ENCODE results near the gene ABCC5.

ABCC5 gene

DNA sequence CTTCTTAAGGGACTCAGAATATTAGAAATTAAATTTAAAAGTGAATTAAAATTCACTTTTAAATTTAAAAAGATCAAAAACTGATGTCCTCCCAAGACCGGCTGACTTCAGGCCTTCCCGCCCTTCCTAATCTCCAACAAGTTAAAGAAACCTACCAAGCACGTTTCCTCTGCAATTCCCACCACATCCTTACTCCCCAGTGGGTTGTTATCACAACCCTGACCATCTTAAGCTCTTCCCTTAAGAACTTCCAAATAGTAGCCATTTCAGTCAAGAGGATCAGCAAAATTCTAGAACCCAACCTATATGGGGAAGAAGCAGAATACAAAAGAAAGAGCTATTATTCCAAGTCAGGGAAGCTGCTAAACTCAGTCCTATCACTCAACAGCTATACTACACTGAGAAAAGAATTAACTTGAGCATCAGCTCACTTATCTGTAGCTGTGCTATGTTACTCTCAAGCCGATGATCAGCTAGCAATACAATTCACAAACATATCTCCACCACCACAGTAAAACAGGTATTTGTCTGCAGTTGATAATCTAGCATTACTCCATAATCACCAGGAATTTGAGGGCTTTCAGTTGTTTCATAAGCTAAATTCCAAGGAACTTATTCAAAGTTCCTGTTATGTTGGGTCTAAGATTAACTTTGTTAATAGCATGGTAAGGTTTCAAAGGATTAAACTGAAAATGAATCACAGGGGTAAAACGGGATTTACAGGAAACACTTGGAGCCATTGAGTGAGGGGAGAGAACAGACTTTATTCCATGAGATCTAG lies 14.3 kb downstream of the ABCC5 start:
- Histone ChIP-seq H3K9me3 (ENCODE audit: control insufficient read depth, low read length) (no peaks in the 10 kb centered on the region), H3K36me3 (ENCODE audit: control insufficient read depth, insufficient read depth, low read length) (no peaks in the 10 kb centered on the region), H3K4me1 (ENCODE audit: control insufficient read depth, insufficient read depth, low read length, poor library complexity, severe bottlenecking) (no peaks in the 10 kb centered on the region), H3K4me3 (ENCODE audit: insufficient read depth, low read depth, low read length, poor library complexity, severe bottlenecking) (no peak overlapping the region), H3K27me3 (replicated peaks; ENCODE audit: control insufficient read depth, insufficient read depth, low read length, poor library complexity, severe bottlenecking) (no peaks in the 10 kb centered on the region), H3K27ac (ENCODE audit: insufficient read depth, low read length, poor library complexity, severe bottlenecking) (no peak overlapping the region)
- DNase-seq, result no peak

DNA sequence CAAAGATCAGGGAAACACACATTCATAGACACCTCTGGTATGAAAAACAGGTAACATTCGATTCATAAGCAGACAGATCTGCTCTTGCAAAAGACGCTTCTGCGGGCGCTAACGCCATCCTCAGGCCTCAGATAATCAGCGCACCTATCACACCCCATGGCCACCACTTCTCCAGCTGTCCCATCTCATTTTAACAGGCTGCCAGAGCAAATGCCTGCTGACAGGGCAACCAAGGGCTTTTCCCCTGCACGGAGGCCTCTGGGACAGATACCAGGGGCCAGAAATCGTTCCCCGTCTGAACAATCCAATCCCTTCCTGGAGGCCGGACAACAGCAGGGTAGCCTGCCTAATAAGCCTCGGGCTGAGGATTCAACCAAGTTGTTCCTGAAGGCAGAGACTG lies 15.2 kb downstream of the ABCC5 start:
- DNase-seq, result no peak
- Histone ChIP-seq H3K27me3 (replicated peaks; ENCODE audit: control insufficient read depth, insufficient read depth, low read length, poor library complexity, severe bottlenecking) (no peaks in the 10 kb centered on the region), H3K4me1 (ENCODE audit: control insufficient read depth, insufficient read depth, low read length, poor library complexity, severe bottlenecking) (no peaks in the 10 kb centered on the region), H3K4me3 (ENCODE audit: insufficient read depth, low read depth, low read length, poor library complexity, severe bottlenecking) (no peak overlapping the region), H3K9me3 (ENCODE audit: control insufficient read depth, low read length) (no peaks in the 10 kb centered on the region), H3K27ac (ENCODE audit: insufficient read depth, low read length, poor library complexity, severe bottlenecking) (no peak overlapping the region), H3K36me3 (ENCODE audit: control insufficient read depth, insufficient read depth, low read length) (no peaks in the 10 kb centered on the region)

DNA sequence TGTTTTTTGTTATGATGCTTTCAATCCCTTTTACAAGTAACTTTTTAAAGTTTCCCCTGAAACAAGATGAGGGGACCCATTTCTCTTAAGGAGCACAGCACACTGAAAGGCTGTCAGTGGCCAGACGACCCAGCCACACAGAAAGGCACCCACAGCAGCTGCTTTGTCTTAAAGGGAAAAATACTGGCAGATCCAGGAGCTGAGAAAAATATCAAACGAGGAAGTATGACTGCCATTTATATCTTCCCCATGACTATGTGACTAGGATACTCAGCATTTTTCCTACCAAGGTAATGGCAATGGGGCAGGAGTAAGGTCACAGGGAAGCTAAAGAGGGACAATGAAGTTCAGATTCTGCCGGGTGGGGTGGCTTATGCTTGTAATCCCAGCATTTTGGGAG lies 15.9 kb downstream of the ABCC5 start:
- no peak overlapping the region for H3K27ac ChIP-seq (ENCODE audit: insufficient read depth, low read length, poor library complexity, severe bottlenecking)
- H3K36me3 ChIP-seq (ENCODE audit: control insufficient read depth, insufficient read depth, low read length), result no peaks in the 10 kb centered on the region
- H3K4me3 ChIP-seq (ENCODE audit: insufficient read depth, low read depth, low read length, poor library complexity, severe bottlenecking), result no peak overlapping the region
- H3K9me3 ChIP-seq (ENCODE audit: control insufficient read depth, low read length), result no peaks in the 10 kb centered on the region
- DNase-seq, result no peak
- no peaks in the 10 kb centered on the region for H3K4me1 ChIP-seq (ENCODE audit: control insufficient read depth, insufficient read depth, low read length, poor library complexity, severe bottlenecking)
- no peaks in the 10 kb centered on the region for H3K27me3 ChIP-seq (replicated peaks; ENCODE audit: control insufficient read depth, insufficient read depth, low read length, poor library complexity, severe bottlenecking)

DNA sequence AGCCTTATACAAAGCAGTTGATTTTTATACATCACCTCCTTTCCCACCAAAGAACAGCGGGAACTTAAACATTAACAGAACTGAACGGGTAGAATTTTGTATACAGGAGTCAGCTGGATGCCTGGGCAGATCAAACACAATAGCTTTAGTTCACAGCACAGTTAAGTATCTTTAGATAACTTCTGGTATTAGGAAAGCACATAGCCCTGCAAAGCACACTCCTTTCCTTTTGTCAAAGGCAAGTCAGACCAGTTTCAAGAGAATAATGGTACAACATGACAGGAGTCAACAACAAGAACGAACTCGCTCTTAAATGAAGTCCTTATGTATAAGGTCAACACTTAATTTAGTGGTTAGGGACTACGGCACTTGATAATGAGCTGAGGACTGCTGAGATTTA lies 26.3 kb downstream of the ABCC5 start:
- no peak for DNase-seq
- Histone ChIP-seq H3K36me3 (ENCODE audit: control insufficient read depth, insufficient read depth, low read length) (peaks cover 17% of the 10 kb centered on the region), H3K27ac (ENCODE audit: insufficient read depth, low read length, poor library complexity, severe bottlenecking) (no peak overlapping the region), H3K4me3 (ENCODE audit: insufficient read depth, low read depth, low read length, poor library complexity, severe bottlenecking) (no peak overlapping the region), H3K9me3 (ENCODE audit: control insufficient read depth, low read length) (no peaks in the 10 kb centered on the region), H3K4me1 (ENCODE audit: control insufficient read depth, insufficient read depth, low read length, poor library complexity, severe bottlenecking) (no peaks in the 10 kb centered on the region), H3K27me3 (replicated peaks; ENCODE audit: control insufficient read depth, insufficient read depth, low read length, poor library complexity, severe bottlenecking) (no peaks in the 10 kb centered on the region)

DNA sequence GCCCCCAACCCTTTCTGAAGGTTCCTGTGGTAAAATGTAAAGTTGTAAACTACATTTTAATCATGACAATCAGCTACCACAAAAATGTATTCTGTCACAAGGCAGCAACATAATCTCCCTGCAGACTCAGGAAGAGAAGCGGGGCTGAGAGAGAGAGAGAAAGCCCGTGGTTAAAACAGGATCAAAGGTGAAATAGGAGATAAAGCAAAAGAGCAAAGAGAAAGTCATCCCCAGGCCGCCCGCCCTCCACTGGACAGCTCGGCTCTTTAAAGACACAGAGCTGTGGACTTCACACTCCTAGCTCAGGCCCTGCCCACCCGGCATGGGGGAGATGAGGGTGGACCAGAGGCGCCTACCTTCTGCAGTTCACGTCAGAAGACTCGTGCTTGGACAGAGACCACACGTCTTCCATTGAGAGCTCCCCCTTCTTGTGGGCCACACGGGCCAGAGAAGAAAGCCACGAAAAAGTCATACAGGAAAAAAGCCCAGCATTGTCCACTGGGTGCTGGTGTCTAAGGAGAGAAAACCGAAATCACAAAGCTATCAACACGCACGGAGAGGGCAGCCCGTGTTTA lies 29.4 kb downstream of the ABCC5 start:
- no peaks in the 10 kb centered on the region for H3K4me1 ChIP-seq (ENCODE audit: control insufficient read depth, insufficient read depth, low read length, poor library complexity, severe bottlenecking)
- no peaks in the 10 kb centered on the region for H3K27me3 ChIP-seq (replicated peaks; ENCODE audit: control insufficient read depth, insufficient read depth, low read length, poor library complexity, severe bottlenecking)
- peaks cover 37% of the 10 kb centered on the region for H3K36me3 ChIP-seq (ENCODE audit: control insufficient read depth, insufficient read depth, low read length)
- DNase-seq, result no peak
- H3K9me3 ChIP-seq (ENCODE audit: control insufficient read depth, low read length), result no peaks in the 10 kb centered on the region
- H3K4me3 ChIP-seq (ENCODE audit: insufficient read depth, low read depth, low read length, poor library complexity, severe bottlenecking), result no peak overlapping the region
- H3K27ac ChIP-seq (ENCODE audit: insufficient read depth, low read length, poor library complexity, severe bottlenecking), result no peak overlapping the region

DNA sequence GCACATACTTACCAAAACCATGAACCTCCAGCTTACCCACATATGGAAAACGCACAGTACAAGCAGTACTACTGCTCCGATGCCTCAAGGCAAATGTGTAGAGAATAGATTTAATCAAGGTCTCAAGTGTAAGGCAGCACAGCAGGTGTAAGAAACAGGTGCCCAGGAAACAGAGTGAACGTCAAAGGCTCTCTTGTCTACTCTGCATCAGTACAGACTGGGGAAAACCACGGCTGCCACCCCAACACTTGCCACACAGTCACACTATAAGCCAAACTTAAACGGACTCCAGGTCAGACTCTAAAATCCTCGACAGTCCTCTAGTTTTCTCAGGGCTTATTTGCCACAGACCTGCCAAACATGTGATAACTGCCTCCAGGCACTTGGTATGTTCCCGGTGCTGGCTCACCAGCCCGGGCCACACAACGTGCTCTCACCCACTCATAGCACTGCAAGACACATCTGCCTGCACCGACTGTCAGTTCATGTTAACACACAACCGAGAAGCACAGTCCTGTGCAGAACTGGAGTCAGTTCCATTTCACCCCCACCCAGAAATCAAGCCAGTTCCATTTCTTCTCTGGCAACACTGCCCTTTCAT lies 30.6 kb downstream of the ABCC5 start:
- Histone ChIP-seq H3K27me3 (replicated peaks; ENCODE audit: control insufficient read depth, insufficient read depth, low read length, poor library complexity, severe bottlenecking) (no peaks in the 10 kb centered on the region), H3K9me3 (ENCODE audit: control insufficient read depth, low read length) (no peaks in the 10 kb centered on the region), H3K4me1 (ENCODE audit: control insufficient read depth, insufficient read depth, low read length, poor library complexity, severe bottlenecking) (no peaks in the 10 kb centered on the region), H3K4me3 (ENCODE audit: insufficient read depth, low read depth, low read length, poor library complexity, severe bottlenecking) (no peak overlapping the region), H3K36me3 (ENCODE audit: control insufficient read depth, insufficient read depth, low read length) (peaks cover 42% of the 10 kb centered on the region), H3K27ac (ENCODE audit: insufficient read depth, low read length, poor library complexity, severe bottlenecking) (no peak overlapping the region)
- no peak for DNase-seq

DNA sequence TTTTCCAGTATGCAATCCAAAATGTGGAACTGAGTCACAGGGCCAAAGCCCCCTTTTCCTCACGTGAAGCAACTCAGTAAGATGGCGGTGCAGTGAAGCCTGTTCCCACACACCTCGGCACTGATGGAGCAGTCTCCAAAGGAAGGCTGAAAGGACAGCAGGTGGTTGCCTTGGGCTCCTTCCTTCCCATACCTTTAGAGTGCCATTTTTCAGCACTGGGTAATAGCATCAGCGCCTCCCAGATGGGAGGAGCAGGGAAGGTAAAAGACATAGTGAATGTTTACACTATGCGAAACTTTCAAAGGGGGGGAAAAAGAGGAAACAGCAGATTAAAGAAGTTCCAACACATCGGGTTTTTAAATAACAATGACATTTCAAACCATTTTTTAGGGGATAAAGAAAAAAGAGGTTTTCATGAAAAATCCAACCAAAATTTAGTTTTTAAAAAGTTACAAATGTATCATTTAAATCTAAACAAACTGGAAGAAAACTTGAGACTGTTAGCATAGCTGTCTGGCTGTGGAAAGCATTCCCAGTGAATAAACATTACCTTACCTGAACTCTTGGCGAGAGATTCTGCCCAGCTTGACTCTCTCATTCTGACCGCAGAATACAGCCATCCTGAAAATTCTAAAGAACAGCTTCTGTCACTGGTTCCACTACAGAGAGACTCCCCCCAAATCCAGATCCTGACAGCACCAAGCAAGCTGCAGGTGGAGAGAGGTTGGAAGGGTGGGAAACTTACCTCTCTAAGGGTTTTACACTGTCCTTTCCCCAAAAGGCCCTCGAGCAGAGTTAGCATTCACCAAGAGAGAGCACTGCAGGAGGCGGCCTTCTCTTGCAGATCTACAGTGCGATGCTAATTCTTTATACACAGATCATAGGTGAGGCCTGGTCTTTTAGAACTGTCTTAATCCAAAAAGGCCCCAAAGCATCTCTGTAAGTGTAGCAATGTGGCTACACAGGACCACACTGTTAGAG lies 32.6 kb downstream of the ABCC5 start:
- no peak overlapping the region for H3K4me3 ChIP-seq (ENCODE audit: insufficient read depth, low read depth, low read length, poor library complexity, severe bottlenecking)
- peaks cover 42% of the 10 kb centered on the region for H3K36me3 ChIP-seq (ENCODE audit: control insufficient read depth, insufficient read depth, low read length)
- H3K9me3 ChIP-seq (ENCODE audit: control insufficient read depth, low read length), result no peaks in the 10 kb centered on the region
- no peak overlapping the region for H3K27ac ChIP-seq (ENCODE audit: insufficient read depth, low read length, poor library complexity, severe bottlenecking)
- H3K4me1 ChIP-seq (ENCODE audit: control insufficient read depth, insufficient read depth, low read length, poor library complexity, severe bottlenecking), result no peaks in the 10 kb centered on the region
- no peak for DNase-seq
- no peaks in the 10 kb centered on the region for H3K27me3 ChIP-seq (replicated peaks; ENCODE audit: control insufficient read depth, insufficient read depth, low read length, poor library complexity, severe bottlenecking)

DNA sequence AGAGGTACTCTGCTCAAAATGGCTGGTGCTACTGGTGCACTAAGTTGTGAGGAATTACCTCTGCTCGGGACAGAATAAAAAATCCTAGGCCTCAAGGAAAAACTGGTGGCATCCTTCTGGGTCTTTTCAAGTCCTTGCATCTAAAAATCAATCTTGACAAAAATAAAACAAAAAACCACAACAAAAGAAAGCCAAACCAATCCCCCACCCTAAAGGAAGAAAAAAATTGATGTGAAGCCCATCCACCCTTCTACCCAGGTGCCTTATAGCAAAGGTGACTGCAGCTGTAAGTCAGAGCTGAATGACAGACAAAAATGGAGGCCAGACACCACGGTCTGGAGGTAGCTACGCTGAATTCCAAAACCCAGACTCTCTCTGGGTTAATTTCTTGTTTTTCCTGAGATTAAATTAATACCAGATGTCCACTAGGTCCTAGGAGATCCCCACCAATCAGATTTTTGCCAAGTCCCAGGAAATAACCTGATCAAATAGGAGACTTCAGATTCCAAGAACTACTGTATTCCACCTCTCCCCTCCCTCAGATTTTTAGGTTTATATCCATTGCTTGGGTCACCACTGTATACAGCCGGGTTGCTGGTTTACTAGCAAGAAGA lies 33.5 kb downstream of the ABCC5 start:
- Histone ChIP-seq H3K4me1 (ENCODE audit: control insufficient read depth, insufficient read depth, low read length, poor library complexity, severe bottlenecking) (no peaks in the 10 kb centered on the region), H3K27me3 (replicated peaks; ENCODE audit: control insufficient read depth, insufficient read depth, low read length, poor library complexity, severe bottlenecking) (no peaks in the 10 kb centered on the region), H3K36me3 (ENCODE audit: control insufficient read depth, insufficient read depth, low read length) (peaks cover 42% of the 10 kb centered on the region), H3K27ac (ENCODE audit: insufficient read depth, low read length, poor library complexity, severe bottlenecking) (no peak overlapping the region), H3K4me3 (ENCODE audit: insufficient read depth, low read depth, low read length, poor library complexity, severe bottlenecking) (no peak overlapping the region), H3K9me3 (ENCODE audit: control insufficient read depth, low read length) (no peaks in the 10 kb centered on the region)
- DNase-seq, result no peak

DNA sequence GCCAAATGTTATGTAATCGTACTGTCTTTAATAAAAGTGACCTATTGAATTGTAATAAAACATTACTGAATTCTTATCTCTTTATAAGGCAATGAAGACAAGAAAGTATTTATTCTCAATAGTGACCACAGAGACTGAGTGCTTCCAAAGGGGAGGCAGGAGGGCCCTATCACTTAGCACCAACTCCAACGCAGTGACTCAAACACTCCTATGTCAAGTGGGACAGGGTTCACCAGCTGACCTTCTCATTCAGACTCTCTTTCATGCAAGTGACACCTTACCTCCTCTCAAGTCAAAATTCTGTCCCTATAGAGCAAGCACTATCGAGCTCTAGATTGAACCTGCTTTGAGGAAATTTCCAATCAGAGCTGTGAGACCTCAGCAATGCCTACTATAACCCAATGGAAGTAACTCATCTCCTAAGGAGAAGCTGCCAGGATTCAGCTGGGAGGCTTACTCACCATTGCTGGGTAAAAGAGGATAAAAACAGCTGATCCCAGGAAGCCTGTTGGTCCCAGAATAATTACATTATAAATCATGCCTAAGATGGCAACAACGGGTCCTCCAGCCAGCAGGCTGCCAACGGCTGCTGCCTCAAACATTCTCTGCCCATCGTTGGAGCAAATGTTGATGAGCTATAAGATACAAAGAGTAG lies 35.6 kb downstream of the ABCC5 start:
- no peak overlapping the region for H3K4me3 ChIP-seq (ENCODE audit: insufficient read depth, low read depth, low read length, poor library complexity, severe bottlenecking)
- H3K27ac ChIP-seq (ENCODE audit: insufficient read depth, low read length, poor library complexity, severe bottlenecking), result no peak overlapping the region
- peaks cover 28% of the 10 kb centered on the region for H3K36me3 ChIP-seq (ENCODE audit: control insufficient read depth, insufficient read depth, low read length)
- H3K27me3 ChIP-seq (replicated peaks; ENCODE audit: control insufficient read depth, insufficient read depth, low read length, poor library complexity, severe bottlenecking), result no peaks in the 10 kb centered on the region
- no peak for DNase-seq
- no peaks in the 10 kb centered on the region for H3K9me3 ChIP-seq (ENCODE audit: control insufficient read depth, low read length)
- no peaks in the 10 kb centered on the region for H3K4me1 ChIP-seq (ENCODE audit: control insufficient read depth, insufficient read depth, low read length, poor library complexity, severe bottlenecking)

All from effector memory CD4-positive, alpha-beta T cell (primary cell).